MM.1S (cell line): ENCODE results near the gene POLR3G.

Experiments
- CTCF ChIP-seq: fragments of 300-600 bp; sonication (generic); IDR thresholded peaks from 2 replicates; pipeline ENCODE4 v1.5.1; 2016; ENCODE audit warnings: antibody characterized with exemption, low read length, mixed read lengths
- EZH2 ChIP-seq: fragments of 300-600 bp; sonication (generic); optimal IDR thresholded peaks from 2 replicates; pipeline ENCODE3; 2017; ENCODE audit warnings: low read depth, mild to moderate bottlenecking, antibody characterized with exemption, low read length, mixed read lengths
- EZH2phosphoT487 ChIP-seq: fragments of 300-600 bp; sonication (generic); IDR thresholded peaks from 2 replicates; pipeline ENCODE4 v1.6.1; 2018; ENCODE audit warnings: antibody characterized with exemption, low read length

- TF ChIP-seq CTCF: no peak
- TF ChIP-seq EZH2: no peak
- TF ChIP-seq EZH2phosphoT487: no peak
Measured at GRCh38 chr5:90476391-90476790, 1.7 kb downstream of the POLR3G start.
